SK-N-SH treated with all-trans-retinoic acid at 6 μM for 48 hours (cell line): ENCODE data around the gene TBCK.

Experiments used
- ARNTL ChIP-seq: fragments of 450-650 bp; formaldehyde crosslinking; IDR thresholded peaks from 2 replicates; pipeline ENCODE4 v1.5.0; 2020; ENCODE audit warnings: low read depth, mild to moderate bottlenecking, moderate library complexity, borderline replicate concordance
- CSDC2 ChIP-seq: fragments of 250-450 bp; sonication (Bioruptor Pico); IDR thresholded peaks from 2 replicates; pipeline ENCODE4 v1.5.0; 2020; ENCODE audit warnings: mild to moderate bottlenecking, moderate library complexity
- OSR1 ChIP-seq: fragments of 250-450 bp; sonication (Bioruptor Pico); IDR thresholded peaks from 2 replicates; pipeline ENCODE4 v1.8.0; 2022; ENCODE audit warnings: moderate library complexity, mild to moderate bottlenecking, inconsistent platforms
- TF ChIP-seq, protein P1 (sequence below): fragments of 250-450 bp; sonication (Bioruptor Pico); IDR thresholded peaks from 2 replicates; pipeline ENCODE4 v1.5.0; 2020; ENCODE audit warnings: mild to moderate bottlenecking, moderate library complexity

DNA sequence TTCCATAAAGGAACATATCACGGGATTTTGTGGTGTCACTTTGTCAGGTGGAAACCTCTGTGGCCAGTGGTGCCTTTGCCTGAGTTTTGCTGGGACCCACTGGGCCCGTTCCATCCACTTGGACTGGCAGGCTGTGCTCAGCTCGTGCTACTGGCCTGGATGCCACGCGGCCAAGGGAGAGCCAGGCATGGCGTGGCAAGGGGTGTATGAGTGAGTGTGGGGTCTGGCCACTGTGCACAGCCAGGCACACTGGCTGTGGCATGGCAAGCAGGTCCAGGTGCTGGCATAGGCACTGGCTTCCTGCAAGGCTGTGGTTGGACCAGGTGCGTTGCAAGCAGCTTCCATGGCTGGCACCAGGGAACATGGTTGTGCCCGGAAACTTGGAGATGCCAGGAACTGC is 60.8 kb downstream of the TBCK start:
- TF ChIP-seq ARNTL (CRISPR knock-in tag) (no peak), CSDC2 (no peak), OSR1 (no peak)
- TF ChIP-seq, protein P1, sequence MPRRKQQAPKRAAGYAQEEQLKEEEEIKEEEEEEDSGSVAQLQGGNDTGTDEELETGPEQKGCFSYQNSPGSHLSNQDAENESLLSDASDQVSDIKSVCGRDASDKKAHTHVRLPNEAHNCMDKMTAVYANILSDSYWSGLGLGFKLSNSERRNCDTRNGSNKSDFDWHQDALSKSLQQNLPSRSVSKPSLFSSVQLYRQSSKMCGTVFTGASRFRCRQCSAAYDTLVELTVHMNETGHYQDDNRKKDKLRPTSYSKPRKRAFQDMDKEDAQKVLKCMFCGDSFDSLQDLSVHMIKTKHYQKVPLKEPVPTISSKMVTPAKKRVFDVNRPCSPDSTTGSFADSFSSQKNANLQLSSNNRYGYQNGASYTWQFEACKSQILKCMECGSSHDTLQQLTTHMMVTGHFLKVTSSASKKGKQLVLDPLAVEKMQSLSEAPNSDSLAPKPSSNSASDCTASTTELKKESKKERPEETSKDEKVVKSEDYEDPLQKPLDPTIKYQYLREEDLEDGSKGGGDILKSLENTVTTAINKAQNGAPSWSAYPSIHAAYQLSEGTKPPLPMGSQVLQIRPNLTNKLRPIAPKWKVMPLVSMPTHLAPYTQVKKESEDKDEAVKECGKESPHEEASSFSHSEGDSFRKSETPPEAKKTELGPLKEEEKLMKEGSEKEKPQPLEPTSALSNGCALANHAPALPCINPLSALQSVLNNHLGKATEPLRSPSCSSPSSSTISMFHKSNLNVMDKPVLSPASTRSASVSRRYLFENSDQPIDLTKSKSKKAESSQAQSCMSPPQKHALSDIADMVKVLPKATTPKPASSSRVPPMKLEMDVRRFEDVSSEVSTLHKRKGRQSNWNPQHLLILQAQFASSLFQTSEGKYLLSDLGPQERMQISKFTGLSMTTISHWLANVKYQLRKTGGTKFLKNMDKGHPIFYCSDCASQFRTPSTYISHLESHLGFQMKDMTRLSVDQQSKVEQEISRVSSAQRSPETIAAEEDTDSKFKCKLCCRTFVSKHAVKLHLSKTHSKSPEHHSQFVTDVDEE (CRISPR knock-in tag), result no peak
